HepG2 (cell line): ENCODE data around the gene MRS2. TPM values are rescaled to one million over a fixed set of nuclear protein-coding genes. Genes with fewer than 3 reads are reported as not detected.
A peak's percentile ranks its signal among the peaks of the same experiment; 100 is the strongest.

Experiments
- ATF2 ChIP-seq: sonication (generic); formaldehyde crosslinking; IDR thresholded peaks from 2 replicates; pipeline ENCODE4 v1.4.0; 2020; ENCODE audit warnings: missing genetic modification reagents
- ATF4 ChIP-seq, 2 experiments: fragments of 450-650 bp in 1 of 2; sonication (generic) in 1 of 2; formaldehyde crosslinking; IDR thresholded peaks; 2 replicates each; pipeline versions ENCODE4 v1.5.0 to v1.8.0; 2020 to 2022; ENCODE audit warnings: mild to moderate bottlenecking in 1 of 2, missing genetic modification reagents in 1 of 2
- GMEB2 ChIP-seq: IDR thresholded peaks from 2 replicates; pipeline ENCODE4 v1.6.1; 2016; ENCODE audit warnings: missing biosample characterization, missing genetic modification reagents, low read depth
- HNRNPK ChIP-seq: fragments of 200-400 bp; formaldehyde crosslinking; IDR thresholded peaks from 2 replicates; pipeline ENCODE4 v1.6.1; 2018; ENCODE audit warnings: low read length, low read depth, moderate library complexity, mild to moderate bottlenecking; ENCODE audit not compliant: poor library complexity, severe bottlenecking
- HNRNPL ChIP-seq: fragments of 200-400 bp; formaldehyde crosslinking; IDR thresholded peaks from 2 replicates; pipeline ENCODE4 v1.6.1; 2017; ENCODE audit warnings: mild to moderate bottlenecking, low read depth, low read length
- MTA3 ChIP-seq: sonication (generic); formaldehyde crosslinking; IDR thresholded peaks from 2 replicates; pipeline ENCODE4 v1.4.0; 2020; ENCODE audit warnings: missing genetic modification reagents
- SMAD1 ChIP-seq: sonication (generic); formaldehyde crosslinking; IDR thresholded peaks from 2 replicates; pipeline ENCODE4 v1.4.0; 2020; ENCODE audit warnings: missing genetic modification reagents, low read depth, mild to moderate bottlenecking, borderline replicate concordance
- SMARCC2 ChIP-seq: fragments of 450-650 bp; IDR thresholded peaks from 2 replicates; pipeline ENCODE4 v1.6.1; 2017; ENCODE audit warnings: antibody characterized with exemption, mild to moderate bottlenecking
- TARDBP ChIP-seq: sonication (generic); formaldehyde crosslinking; IDR thresholded peaks from 2 replicates; pipeline ENCODE4 v1.8.0; 2022; ENCODE audit warnings: mild to moderate bottlenecking, missing genetic modification reagents
- U2AF2 ChIP-seq: fragments of 200-400 bp; formaldehyde crosslinking; IDR thresholded peaks from 2 replicates; pipeline ENCODE4 v1.6.1; 2017; ENCODE audit warnings: low read depth, mild to moderate bottlenecking, low read length
- ZBTB4 ChIP-seq: sonication (generic); formaldehyde crosslinking; IDR thresholded peaks from 2 replicates; pipeline ENCODE4 v1.4.0; 2020; ENCODE audit warnings: missing genetic modification reagents, mild to moderate bottlenecking, borderline replicate concordance
- ZNF10 ChIP-seq: sonication (generic); formaldehyde crosslinking; IDR thresholded peaks from 2 replicates; pipeline ENCODE4 v1.4.0; 2020; ENCODE audit warnings: mild to moderate bottlenecking, low read depth, missing genetic modification reagents, borderline replicate concordance
- ZNF17 ChIP-seq: sonication (generic); formaldehyde crosslinking; IDR thresholded peaks from 2 replicates; pipeline ENCODE4 v1.5.0; 2020; ENCODE audit warnings: mild to moderate bottlenecking, missing genetic modification reagents
- ZNF20 ChIP-seq: sonication (generic); formaldehyde crosslinking; IDR thresholded peaks from 2 replicates; pipeline ENCODE4 v1.4.0; 2020; ENCODE audit warnings: mild to moderate bottlenecking, moderate library complexity, missing genetic modification reagents
- ZNF263 ChIP-seq: sonication (generic); formaldehyde crosslinking; IDR thresholded peaks from 2 replicates; pipeline ENCODE4 v1.4.0; 2020; ENCODE audit warnings: missing genetic modification reagents
- ZNF484 ChIP-seq: sonication (generic); formaldehyde crosslinking; IDR thresholded peaks from 2 replicates; pipeline ENCODE4 v1.5.1; 2020; ENCODE audit warnings: mild to moderate bottlenecking, low read depth, missing genetic modification reagents, borderline replicate concordance
- ZNF598 ChIP-seq: sonication (generic); formaldehyde crosslinking; IDR thresholded peaks from 2 replicates; pipeline ENCODE4 v1.5.1; 2020; ENCODE audit warnings: mild to moderate bottlenecking, missing genetic modification reagents, borderline replicate concordance
- ZSCAN20 ChIP-seq: sonication (generic); formaldehyde crosslinking; IDR thresholded peaks from 2 replicates; pipeline ENCODE4 v1.4.0; 2020; ENCODE audit warnings: missing genetic modification reagents, mild to moderate bottlenecking, borderline replicate concordance
- ZUFSP ChIP-seq: sonication (generic); formaldehyde crosslinking; IDR thresholded peaks from 2 replicates; pipeline ENCODE4 v1.9.0; 2021; ENCODE audit warnings: missing genetic modification reagents, mild to moderate bottlenecking, borderline replicate concordance
- polyA plus RNA-seq, 8 experiments: library from polyadenylated mRNA; depleted of rRNA in 3 of 8; stranded (reverse) in 7 of 8; unstranded in 1 of 8; fragments of >200 nt; fragmentation: Illumina TruSeq in 4 of 8; extraction: Trizol in 4 of 8; gene quantifications; 2 replicates each; pipeline versions ENCODE4 v1.2.1 to v1.2.3, GENCODE V29; 2011 to 2016; ENCODE audit warnings: low read depth in 4 of 8, missing spikeins in 1 of 8, mixed read lengths in 1 of 8; ENCODE audit not compliant: insufficient read depth in 1 of 8
- total RNA-seq, 5 experiments: library from RNA; depleted of rRNA; stranded (reverse); fragments of >200 nt; fragmentation: Illumina TruSeq; extraction: Trizol; gene quantifications; 2 replicates each; pipeline ENCODE4 v1.2.3, GENCODE V29; 2016; ENCODE audit warnings: low read depth in 1 of 5

The MRS2 gene
- total and polyA plus RNA-seq, 2 of the 13 experiments (the other 11 are each of a cell fraction or from before 2014, with no cell fraction given) = 31.1 to 83.8 TPM

- 0 out of 2 replicates have a peak, but pooled peaks have one; percentile 38 for TF ChIP-seq ATF2
- TF ChIP-seq ZBTB4 (CRISPR knock-in tag) = peak; percentile 98
- TF ChIP-seq ZNF484 (CRISPR knock-in tag) = no peak
- peak; percentile 65; the same call in 1 of the 2 replicates for TF ChIP-seq HNRNPL
- no peak for TF ChIP-seq U2AF2
- TF ChIP-seq ZNF598 (CRISPR knock-in tag) = peak; percentile 81
- TF ChIP-seq TARDBP = peak; percentile 85; the same call in 1 of the 2 replicates
- TF ChIP-seq ATF4 (CRISPR knock-in tag; IDR thresholded peaks at IDR 0.05) = peak in 1 of 2 experiments; percentile 46; a peak in 1 of 4 replicates
- TF ChIP-seq MTA3 (CRISPR knock-in tag) = no peak
- no peak for TF ChIP-seq ZNF20
- peak; percentile 91; the same call in 1 of the 2 replicates for TF ChIP-seq ZSCAN20 (CRISPR knock-in tag)
- no peak for TF ChIP-seq GMEB2 (CRISPR knock-in tag)
- no peak for TF ChIP-seq HNRNPK
- no peak for TF ChIP-seq ZNF17 (CRISPR knock-in tag)
- peak; percentile 48; the same call in 1 of the 2 replicates for TF ChIP-seq ZNF263
- TF ChIP-seq SMAD1 (CRISPR knock-in tag) = peak; percentile 81; the same call in 1 of the 2 replicates
- TF ChIP-seq ZNF10 (CRISPR knock-in tag) = no peak
- no peak for TF ChIP-seq SMARCC2
- no peak for TF ChIP-seq ZUFSP
Measured at GRCh38 chr6:24402697-24403500, at the start of gene MRS2 (continued).
